Upper lobe of right lung (tissue), 1 donor: ENCODE data around the gene SPATA6L. TPM values are rescaled to one million over a fixed set of nuclear protein-coding genes. Genes with fewer than 3 reads are reported as not detected.

Source experiments
- ATAC-seq: fragments of 200-7000 bp; cut with Tn5 transposase; one replicate; pipeline ENCODE4 v1.9.1; 2020; ENCODE audit warnings: mild to moderate bottlenecking, moderate library complexity
- DNase-seq: peaks from one replicate; pipeline ENCODE4 v3.0.0-alpha.2; 2020
- H3K27ac ChIP-seq: fragments of 200-600 bp; one replicate; pipeline ENCODE4 v1.8.0; 2022
- H3K27me3 ChIP-seq: fragments of 200-600 bp; one replicate; pipeline ENCODE4 v1.8.0; 2022; ENCODE audit warnings: mild to moderate bottlenecking
- H3K36me3 ChIP-seq: fragments of 200-600 bp; one replicate; pipeline ENCODE4 v1.8.0; 2022
- H3K4me1 ChIP-seq: fragments of 200-600 bp; one replicate; pipeline ENCODE4 v1.8.0; 2022
- H3K4me3 ChIP-seq: fragments of 200-600 bp; one replicate; pipeline ENCODE4 v1.8.0; 2022; ENCODE audit warnings: mild to moderate bottlenecking
- H3K9me3 ChIP-seq: fragments of 200-600 bp; one replicate; pipeline ENCODE4 v1.8.0; 2022
- intact Hi-C: fragments of 100-400 bp; cut with DNase I; formaldehyde crosslinking; loops from one replicate; pipeline ENCODE4 v1.11.0; 2022
- total RNA-seq: library from RNA; stranded (reverse); fragmentation: NEBNext Ultra II Directional; extraction: Animal tissue kit (Norgen Biotek cat#: 25700); gene quantifications from one replicate; pipeline ENCODE4 v1.2.1, GENCODE V29; 2021
- TF ChIP-seq, protein P1 (sequence below): fragments of 200-600 bp; IDR thresholded peaks from one replicate; pipeline ENCODE4 v1.8.0; 2022; ENCODE audit warnings: antibody characterized with exemption
- donor health status: DM: no; HTN: yes; CAD: no; lungs with severe emphysema.

Gene SPATA6L
- total RNA-seq, 1 donor from 2014 or later = 12.6 TPM

DNA sequence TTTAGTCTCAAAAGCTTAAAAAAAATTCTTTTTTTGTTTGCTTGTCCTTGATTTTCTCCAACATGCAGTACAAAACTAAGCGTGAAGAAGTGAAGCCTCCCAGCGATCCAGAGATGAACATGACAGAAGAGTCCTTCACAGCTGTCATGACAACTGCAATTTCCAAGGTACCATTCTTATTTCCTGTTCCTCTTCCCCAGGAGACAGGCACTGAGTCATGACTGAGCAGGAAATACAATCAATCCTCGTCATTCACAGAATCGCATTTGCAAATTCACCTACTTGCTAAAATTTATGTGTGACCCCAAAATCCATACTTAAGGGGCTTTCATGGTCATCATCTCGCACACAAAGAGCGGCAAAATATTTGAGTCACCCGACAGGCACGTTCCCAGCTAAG, 98.7 kb downstream of the SPATA6L start:
- H3K36me3 ChIP-seq = no peaks in the 10 kb centered on the region
- H3K27ac ChIP-seq = no peak overlapping the region
- no peaks in the 10 kb centered on the region for H3K4me1 ChIP-seq
- intact Hi-C loops = no loop called here
- DNase-seq (no peak), ATAC-seq (no peak)
- TF ChIP-seq, protein P1, sequence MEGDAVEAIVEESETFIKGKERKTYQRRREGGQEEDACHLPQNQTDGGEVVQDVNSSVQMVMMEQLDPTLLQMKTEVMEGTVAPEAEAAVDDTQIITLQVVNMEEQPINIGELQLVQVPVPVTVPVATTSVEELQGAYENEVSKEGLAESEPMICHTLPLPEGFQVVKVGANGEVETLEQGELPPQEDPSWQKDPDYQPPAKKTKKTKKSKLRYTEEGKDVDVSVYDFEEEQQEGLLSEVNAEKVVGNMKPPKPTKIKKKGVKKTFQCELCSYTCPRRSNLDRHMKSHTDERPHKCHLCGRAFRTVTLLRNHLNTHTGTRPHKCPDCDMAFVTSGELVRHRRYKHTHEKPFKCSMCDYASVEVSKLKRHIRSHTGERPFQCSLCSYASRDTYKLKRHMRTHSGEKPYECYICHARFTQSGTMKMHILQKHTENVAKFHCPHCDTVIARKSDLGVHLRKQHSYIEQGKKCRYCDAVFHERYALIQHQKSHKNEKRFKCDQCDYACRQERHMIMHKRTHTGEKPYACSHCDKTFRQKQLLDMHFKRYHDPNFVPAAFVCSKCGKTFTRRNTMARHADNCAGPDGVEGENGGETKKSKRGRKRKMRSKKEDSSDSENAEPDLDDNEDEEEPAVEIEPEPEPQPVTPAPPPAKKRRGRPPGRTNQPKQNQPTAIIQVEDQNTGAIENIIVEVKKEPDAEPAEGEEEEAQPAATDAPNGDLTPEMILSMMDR = no peak
- no peaks in the 10 kb centered on the region for H3K9me3 ChIP-seq
- no peaks in the 10 kb centered on the region for H3K27me3 ChIP-seq
- no peak overlapping the region for H3K4me3 ChIP-seq

DNA sequence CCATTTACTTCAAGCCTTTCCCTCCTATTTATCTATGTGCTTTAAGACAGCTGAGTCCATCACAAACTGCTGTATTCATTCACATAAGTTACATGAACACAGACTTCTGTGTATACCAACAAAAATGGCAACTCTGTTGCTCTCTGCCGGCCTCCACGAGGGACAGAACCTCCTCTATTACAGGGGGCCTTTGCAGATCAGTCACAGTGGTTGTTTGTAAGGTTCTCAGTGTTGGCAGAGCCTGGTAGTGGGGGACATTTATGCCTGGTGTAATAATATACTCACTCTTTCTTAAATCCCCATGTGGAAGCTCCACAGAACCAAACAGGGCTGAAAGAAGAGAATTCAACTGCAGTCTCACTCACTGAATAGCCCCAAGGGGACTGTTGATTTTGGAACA, 99.5 kb downstream of the SPATA6L start:
- H3K4me3 ChIP-seq = no peak overlapping the region
- ATAC-seq (no peak), DNase-seq (no peak)
- intact Hi-C loops = no loop called here
- TF ChIP-seq, protein P1 = no peak
- no peak overlapping the region for H3K27ac ChIP-seq
- H3K27me3 ChIP-seq = no peaks in the 10 kb centered on the region
- no peaks in the 10 kb centered on the region for H3K9me3 ChIP-seq
- H3K4me1 ChIP-seq = no peaks in the 10 kb centered on the region
- no peaks in the 10 kb centered on the region for H3K36me3 ChIP-seq

DNA sequence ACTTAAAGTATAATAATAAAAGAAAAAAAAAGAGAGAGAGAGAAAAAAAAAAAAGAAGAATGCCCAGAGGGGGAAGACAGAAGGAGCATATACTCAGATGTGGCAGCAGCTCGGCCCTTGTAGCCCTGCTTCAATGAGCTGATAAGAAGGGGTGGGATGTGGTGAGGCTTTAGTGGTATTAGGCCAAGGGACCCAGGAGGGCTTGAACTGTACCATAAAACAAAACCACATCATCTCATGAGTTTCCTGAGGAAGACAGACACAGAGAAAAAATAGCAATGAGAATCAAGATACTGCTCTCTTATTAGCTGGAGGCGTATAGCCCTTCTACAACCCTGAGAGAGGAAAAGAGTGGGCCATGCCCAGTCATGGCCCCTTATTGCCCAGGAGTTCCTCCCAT, 103.2 kb downstream of the SPATA6L start:
- ATAC-seq (no peak), DNase-seq (no peak)
- intact Hi-C loops = no loop called here
- Histone ChIP-seq H3K27me3 (no peaks in the 10 kb centered on the region), H3K4me1 (no peaks in the 10 kb centered on the region), H3K9me3 (no peaks in the 10 kb centered on the region), H3K4me3 (no peak overlapping the region), H3K27ac (no peak overlapping the region), H3K36me3 (no peaks in the 10 kb centered on the region)
- TF ChIP-seq, protein P1 = no peak

DNA sequence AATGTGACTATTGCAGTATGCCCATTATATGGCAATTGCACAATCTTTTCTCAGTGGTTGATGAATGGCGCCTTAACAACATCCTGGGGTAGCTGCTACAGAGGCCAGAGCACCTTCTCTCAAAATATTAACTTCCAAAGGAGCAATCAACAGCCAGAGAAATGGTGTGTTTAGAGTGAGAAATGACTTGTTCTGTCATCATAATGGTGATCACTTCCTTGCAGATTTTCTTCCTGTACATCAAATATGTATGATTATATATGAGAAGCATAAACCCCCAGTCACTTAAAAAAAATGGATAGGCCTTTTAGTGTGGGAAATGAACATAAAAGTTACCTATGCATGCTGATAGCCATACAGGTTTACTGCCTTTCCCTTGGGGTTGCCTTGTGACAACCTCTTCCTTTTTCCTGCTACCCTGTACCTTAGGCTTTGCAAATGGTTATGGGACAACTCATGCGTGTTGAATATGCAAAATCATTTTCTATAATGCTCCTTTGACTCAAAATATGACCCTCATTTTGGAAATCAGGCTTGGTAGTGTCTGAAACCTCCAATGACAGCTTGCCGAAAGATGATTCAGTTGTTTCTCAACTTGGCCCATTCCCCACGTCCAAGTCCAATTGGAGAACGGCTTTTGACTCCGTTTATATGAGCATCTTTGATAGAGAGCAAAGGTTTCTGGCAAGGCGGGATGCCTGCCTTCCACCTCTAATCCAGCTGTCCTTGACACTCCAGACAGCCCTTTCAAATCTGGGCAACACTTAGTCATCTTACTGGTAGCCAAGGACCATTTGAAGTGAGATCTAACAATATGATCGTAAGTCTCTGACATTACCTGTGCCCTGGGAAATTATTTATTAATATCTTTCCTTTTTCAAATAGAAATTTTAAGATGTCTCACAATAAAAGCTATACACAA, 106.8 kb downstream of the SPATA6L start:
- no peak overlapping the region for H3K4me3 ChIP-seq
- ATAC-seq (no peak), DNase-seq (no peak)
- no peaks in the 10 kb centered on the region for H3K9me3 ChIP-seq
- no peaks in the 10 kb centered on the region for H3K27me3 ChIP-seq
- TF ChIP-seq, protein P1 = no peak
- H3K27ac ChIP-seq = no peak overlapping the region
- H3K36me3 ChIP-seq = no peaks in the 10 kb centered on the region
- H3K4me1 ChIP-seq = peaks cover 5% of the 10 kb centered on the region
- intact Hi-C loops = no loop called here

DNA sequence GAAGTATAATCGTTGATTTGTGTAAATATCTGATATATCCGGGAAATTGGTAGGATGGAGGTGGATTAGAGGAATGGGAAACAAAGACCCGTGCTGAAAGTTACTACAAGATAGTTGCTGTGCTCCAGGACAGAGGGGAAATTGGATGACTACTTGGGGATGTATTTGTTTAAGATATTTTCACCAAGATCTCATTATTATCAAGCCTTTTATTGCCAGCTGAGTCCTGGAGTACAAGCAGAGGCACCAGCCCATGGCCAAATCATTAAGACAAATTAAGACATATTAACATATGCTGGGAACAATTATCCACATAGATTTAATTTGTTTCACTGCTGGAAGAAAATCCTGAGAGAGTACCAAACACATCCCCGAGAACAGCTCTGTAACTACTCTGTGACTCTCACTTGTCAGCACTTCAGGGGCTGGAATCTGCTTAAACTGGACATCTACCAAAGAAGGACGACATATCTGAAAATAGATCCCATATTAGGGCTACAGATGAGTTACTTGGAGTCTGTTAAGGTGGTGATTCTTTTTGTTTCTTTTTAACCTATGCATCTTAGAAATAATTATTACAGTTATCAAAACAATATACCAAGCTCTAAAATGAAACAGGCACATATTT, 107.8 kb downstream of the SPATA6L start:
- TF ChIP-seq, protein P1 = no peak
- no peak for DNase-seq
- Histone ChIP-seq H3K27ac (no peak overlapping the region), H3K4me1 (peaks cover 7% of the 10 kb centered on the region), H3K9me3 (no peaks in the 10 kb centered on the region), H3K4me3 (no peak overlapping the region), H3K27me3 (no peaks in the 10 kb centered on the region), H3K36me3 (no peaks in the 10 kb centered on the region)
- intact Hi-C loops = no loop called here
- ATAC-seq = no peak
